ENCODE data around the gene AK5.

Gene AK5

DNA sequence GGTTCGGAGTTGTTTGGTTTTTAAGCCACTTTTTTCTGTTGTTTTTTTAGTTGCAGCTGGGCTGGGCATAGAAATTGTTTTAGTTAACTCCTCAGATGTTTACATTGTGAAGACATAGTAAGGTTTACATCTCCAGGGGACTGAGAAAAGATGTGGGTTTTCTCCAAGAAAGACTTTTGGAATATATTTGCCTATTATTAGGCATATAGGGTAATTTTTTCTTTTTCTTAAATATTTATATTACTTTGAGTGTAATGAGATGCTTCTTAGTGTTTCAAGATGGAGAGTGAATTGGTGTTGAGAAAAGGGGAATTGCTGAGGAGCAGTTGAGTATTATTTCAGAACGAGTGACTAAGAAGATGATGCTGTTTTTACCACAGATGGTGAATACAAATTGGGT lies 36.0 kb upstream of the AK5 start:
- TF ChIP-seq CTCF (IDR thresholded peaks at IDR 0.05; ENCODE audit: insufficient read depth, low read depth, low read length, missing control alignments), result no peak
- H3K4me3 ChIP-seq (ENCODE audit: low read depth, low read length), result no peak overlapping the region
- DNase-seq (ENCODE audit: low read depth), result no peak

GRCh38 chr1:77250126-77250525 lies 31.7 kb upstream of the AK5 start:
- DNase-seq (ENCODE audit: low read depth), result no peak
- H3K4me3 ChIP-seq (ENCODE audit: low read depth, low read length), result no peak overlapping the region
- no peak for TF ChIP-seq CTCF (IDR thresholded peaks at IDR 0.05; ENCODE audit: insufficient read depth, low read depth, low read length, missing control alignments)

DNA sequence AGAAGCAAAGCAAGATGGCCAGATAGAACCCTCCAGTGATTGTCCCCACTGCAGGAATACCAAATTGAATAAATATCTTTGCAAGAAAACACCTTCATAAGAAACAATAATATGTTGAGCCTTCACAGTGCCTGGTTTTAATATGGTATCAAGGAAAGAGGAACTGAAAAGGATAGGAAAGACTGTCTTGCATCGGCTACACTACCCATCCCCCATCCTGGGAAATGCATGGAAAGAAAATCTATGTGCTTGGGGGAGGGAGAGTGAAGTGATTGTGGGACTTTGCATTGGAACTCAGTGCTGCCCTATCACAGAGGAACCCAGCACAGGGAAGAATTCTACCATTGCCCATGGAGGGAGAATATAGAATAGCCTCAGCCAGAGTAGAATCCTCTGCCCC lies 28.6 kb upstream of the AK5 start:
- no peak for TF ChIP-seq CTCF (IDR thresholded peaks at IDR 0.05; ENCODE audit: insufficient read depth, low read depth, low read length, missing control alignments)
- H3K4me3 ChIP-seq (ENCODE audit: low read depth, low read length), result no peak overlapping the region
- DNase-seq (ENCODE audit: low read depth), result no peak

DNA sequence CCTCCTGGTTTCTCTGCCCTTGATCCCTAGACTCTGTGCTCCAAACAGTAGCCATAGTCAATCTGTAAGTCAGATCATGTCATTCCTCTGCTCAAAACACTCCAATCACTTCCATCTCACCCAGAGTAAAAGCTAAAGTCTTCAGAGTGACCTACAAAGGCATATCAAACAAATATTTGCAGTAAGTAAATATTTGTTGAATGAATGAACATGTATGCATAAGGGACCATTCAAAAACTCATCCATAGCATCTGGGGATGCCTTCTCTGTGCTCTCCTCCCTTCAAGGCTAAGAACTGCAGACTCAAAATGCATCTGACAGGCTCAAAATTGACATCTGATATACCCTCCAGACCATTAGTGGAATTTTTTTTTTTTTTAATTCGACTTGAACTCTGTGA lies 18.1 kb upstream of the AK5 start:
- no peak overlapping the region for H3K4me3 ChIP-seq (ENCODE audit: low read depth, low read length)
- no peak for TF ChIP-seq CTCF (IDR thresholded peaks at IDR 0.05; ENCODE audit: insufficient read depth, low read depth, low read length, missing control alignments)

DNA sequence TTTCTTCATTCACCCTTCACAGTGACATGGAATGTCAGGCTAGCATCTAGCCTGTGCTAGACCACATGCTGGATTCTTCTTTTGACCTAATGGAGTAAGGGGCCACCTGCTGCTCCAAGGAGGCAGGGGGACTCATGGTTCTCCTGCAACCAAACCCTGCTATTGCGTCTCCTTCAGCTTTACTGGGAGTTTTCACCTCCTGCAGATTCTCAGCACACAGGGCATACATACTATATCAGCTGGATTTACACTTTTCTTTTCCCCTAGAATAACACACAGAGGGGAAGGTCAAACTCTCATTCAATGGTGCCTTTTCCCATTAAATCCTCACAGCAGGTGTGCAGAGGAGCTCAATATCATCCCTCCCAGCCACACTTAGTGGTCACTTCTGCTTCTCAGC lies 16.6 kb upstream of the AK5 start:
- no peak for DNase-seq (ENCODE audit: low read depth)
- TF ChIP-seq CTCF (IDR thresholded peaks at IDR 0.05; ENCODE audit: insufficient read depth, low read depth, low read length, missing control alignments), result no peak
- H3K4me3 ChIP-seq (ENCODE audit: low read depth, low read length), result no peak overlapping the region

More for the DNA sequence above, 18.1 kb upstream of the AK5 start:
- DNase-seq (ENCODE audit: low read depth), result no peak

DNA sequence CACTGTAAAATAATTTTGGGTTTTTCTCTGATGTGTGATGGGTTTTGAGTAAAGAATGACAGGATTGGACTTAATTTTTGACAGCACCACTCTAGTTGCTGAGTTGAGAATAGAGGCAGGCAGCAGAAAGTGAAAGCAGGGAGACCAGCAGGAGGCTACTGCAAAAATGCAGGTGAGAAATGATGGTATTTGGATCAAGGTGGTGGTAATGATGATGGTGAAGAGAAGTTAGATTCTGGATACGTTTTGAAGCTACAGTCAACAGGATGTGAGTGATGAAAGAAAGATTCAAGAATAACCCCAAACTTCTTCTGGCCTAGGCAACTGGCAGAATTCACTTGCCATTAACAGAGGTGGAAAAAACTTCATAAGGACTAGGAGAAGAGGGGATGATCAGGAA lies 14.8 kb upstream of the AK5 start:
- no peak for TF ChIP-seq CTCF (IDR thresholded peaks at IDR 0.05; ENCODE audit: insufficient read depth, low read depth, low read length, missing control alignments)
- H3K4me3 ChIP-seq (ENCODE audit: low read depth, low read length), result no peak overlapping the region
- no peak for DNase-seq (ENCODE audit: low read depth)

GRCh38 chr1:77271852-77272580 lies 9.8 kb upstream of the AK5 start:
- DNase-seq (ENCODE audit: low read depth), result no peak
- H3K4me3 ChIP-seq (ENCODE audit: low read depth, low read length), result no peak overlapping the region

More at GRCh38 chr1:77271852-77272580, 9.8 kb upstream of the AK5 start:
- TF ChIP-seq CTCF (IDR thresholded peaks at IDR 0.05; ENCODE audit: insufficient read depth, low read depth, low read length, missing control alignments), result no peak

Measured in GM12865 (cell line).